Measurements from ENCODE around the gene SLC16A12.

DNA sequence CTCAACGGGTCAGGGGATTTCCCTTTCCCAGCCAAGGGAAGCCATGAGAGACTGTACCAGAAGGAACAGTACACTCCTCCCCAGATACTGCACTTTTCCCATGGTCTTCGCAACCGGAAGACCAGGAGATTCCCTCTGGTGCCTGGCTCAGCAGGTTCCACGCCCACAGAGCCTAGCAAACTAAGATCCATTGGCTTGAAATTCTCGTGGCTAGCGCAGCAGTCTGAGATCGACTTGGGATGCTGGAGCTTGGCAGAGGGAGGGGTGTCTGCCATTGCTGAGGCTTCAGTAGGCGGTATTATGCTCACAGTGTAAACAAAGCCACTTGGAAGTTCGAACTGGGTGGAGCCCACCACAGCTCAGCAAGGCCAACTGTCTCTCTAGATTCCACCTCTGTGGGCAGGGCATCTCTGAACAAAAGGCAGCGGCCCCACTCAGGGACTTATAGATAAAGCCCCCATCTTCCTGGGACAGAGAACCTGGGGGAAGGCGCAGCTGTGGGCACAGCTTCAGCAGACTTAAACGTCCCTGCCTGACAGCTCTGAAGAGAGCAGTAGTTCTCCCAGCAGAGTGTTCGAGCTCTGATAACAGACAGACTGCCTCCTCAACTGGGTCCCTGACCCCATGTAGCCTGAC is 29.6 kb downstream of the SLC16A12 start:
- TF ChIP-seq POLR2A (IDR thresholded peaks at IDR 0.05; ENCODE audit: low read depth, low read length): no peak
- TF ChIP-seq, protein P1, sequence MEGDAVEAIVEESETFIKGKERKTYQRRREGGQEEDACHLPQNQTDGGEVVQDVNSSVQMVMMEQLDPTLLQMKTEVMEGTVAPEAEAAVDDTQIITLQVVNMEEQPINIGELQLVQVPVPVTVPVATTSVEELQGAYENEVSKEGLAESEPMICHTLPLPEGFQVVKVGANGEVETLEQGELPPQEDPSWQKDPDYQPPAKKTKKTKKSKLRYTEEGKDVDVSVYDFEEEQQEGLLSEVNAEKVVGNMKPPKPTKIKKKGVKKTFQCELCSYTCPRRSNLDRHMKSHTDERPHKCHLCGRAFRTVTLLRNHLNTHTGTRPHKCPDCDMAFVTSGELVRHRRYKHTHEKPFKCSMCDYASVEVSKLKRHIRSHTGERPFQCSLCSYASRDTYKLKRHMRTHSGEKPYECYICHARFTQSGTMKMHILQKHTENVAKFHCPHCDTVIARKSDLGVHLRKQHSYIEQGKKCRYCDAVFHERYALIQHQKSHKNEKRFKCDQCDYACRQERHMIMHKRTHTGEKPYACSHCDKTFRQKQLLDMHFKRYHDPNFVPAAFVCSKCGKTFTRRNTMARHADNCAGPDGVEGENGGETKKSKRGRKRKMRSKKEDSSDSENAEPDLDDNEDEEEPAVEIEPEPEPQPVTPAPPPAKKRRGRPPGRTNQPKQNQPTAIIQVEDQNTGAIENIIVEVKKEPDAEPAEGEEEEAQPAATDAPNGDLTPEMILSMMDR (conservative IDR thresholded peaks at IDR 0.05; ENCODE audit: low read depth, low read length): no peak
- TF ChIP-seq RFX5 (IDR thresholded peaks at IDR 0.05; ENCODE audit: low read depth, low read length): no peak
- no peak for TF ChIP-seq RAD21 (IDR thresholded peaks at IDR 0.05; ENCODE audit: low read length)
- TF ChIP-seq MXI1 (IDR thresholded peaks at IDR 0.05; ENCODE audit: borderline replicate concordance, low read depth, low read length): no peak
- no peak for TF ChIP-seq BHLHE40 (IDR thresholded peaks at IDR 0.05; ENCODE audit: low read depth, low read length)
- TF ChIP-seq, protein P2, sequence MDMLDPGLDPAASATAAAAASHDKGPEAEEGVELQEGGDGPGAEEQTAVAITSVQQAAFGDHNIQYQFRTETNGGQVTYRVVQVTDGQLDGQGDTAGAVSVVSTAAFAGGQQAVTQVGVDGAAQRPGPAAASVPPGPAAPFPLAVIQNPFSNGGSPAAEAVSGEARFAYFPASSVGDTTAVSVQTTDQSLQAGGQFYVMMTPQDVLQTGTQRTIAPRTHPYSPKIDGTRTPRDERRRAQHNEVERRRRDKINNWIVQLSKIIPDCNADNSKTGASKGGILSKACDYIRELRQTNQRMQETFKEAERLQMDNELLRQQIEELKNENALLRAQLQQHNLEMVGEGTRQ (IDR thresholded peaks at IDR 0.05; ENCODE audit: low read depth, low read length): no peak
- TF ChIP-seq FOS (IDR thresholded peaks at IDR 0.05; ENCODE audit: low read depth, low read length): no peak
- TF ChIP-seq MAFK (IDR thresholded peaks at IDR 0.05; ENCODE audit: low read depth, low read length): no peak
- TF ChIP-seq MAZ (IDR thresholded peaks at IDR 0.05; ENCODE audit: borderline replicate concordance, low read depth, low read length): no peak
- TF ChIP-seq NFE2L2 (IDR thresholded peaks at IDR 0.05; ENCODE audit: low read depth, low read length): no peak
- TF ChIP-seq CHD1 (IDR thresholded peaks at IDR 0.05; ENCODE audit: low read depth, low read length): no peak
- TF ChIP-seq RCOR1 (IDR thresholded peaks at IDR 0.05; ENCODE audit: insufficient replicate concordance, low read length): no peak

All from IMR-90 (cell line).